ENCODE data around the gene BAHCC1.
A peak's percentile ranks its signal among the peaks of the same experiment; 100 is the strongest.

The BAHCC1 gene

DNA sequence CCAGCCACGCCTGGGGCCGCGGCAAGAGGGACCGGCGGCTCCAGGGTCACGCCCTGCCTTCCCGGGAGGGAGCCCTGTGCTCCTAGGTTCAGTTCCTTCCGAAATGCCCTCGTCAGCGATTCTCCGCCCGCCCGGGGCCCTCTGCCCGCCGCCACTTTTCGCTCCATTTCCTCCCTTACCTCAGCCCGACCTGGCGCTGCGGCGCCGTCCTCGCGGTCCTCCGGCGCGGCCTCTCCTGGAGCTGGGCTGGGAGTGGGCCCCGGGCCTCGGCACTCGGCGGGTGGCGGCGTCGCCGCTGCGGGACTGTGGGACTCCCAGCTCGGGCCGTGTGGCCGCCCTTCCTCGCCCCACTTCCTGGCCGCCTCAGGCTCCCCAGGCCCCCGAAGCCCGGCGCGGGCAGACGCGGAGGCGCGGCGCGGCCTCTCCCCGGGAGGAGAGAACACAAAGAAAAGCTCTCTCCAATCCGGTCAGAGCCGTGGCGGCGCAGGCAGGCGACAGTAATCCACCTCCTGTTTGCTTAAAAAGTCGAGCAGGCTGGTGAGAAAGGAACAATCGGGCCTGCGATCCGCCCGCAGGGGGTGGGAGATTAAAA is 1.6 kb downstream of the BAHCC1 start:
- Histone ChIP-seq H3K4me3 (ENCODE audit: low read length) (peak overlapping the region; percentile 80), H3K4me2 (ENCODE audit: low read length) (peak overlapping the region; percentile 95), H3K4me1 (ENCODE audit: control insufficient read depth, insufficient read depth, low read length) (peaks cover 47% of the 10 kb centered on the region), H3K9me3 (replicated peaks; ENCODE audit: low read length) (no peaks in the 10 kb centered on the region), H3K27me3 (ENCODE audit: control insufficient read depth, insufficient read depth, low read length) (no peaks in the 10 kb centered on the region), H3K36me3 (ENCODE audit: insufficient read depth, low read length) (no peaks in the 10 kb centered on the region), H3K9ac (ENCODE audit: low read depth, low read length) (peak overlapping the region; percentile 93)

GRCh38 chr17:81397314-81398175 is 2.3 kb downstream of the BAHCC1 start:
- no peaks in the 10 kb centered on the region for H3K27me3 ChIP-seq (ENCODE audit: control insufficient read depth, insufficient read depth, low read length)
- H3K36me3 ChIP-seq (ENCODE audit: insufficient read depth, low read length), result no peaks in the 10 kb centered on the region
- peak overlapping the region; percentile 80 for H3K4me3 ChIP-seq (ENCODE audit: low read length)
- peak overlapping the region; percentile 95 for H3K4me2 ChIP-seq (ENCODE audit: low read length)
- H3K9ac ChIP-seq (ENCODE audit: low read depth, low read length), result peak overlapping the region; percentile 93
- peaks cover 47% of the 10 kb centered on the region for H3K4me1 ChIP-seq (ENCODE audit: control insufficient read depth, insufficient read depth, low read length)
- no peaks in the 10 kb centered on the region for H3K9me3 ChIP-seq (replicated peaks; ENCODE audit: low read length)

- Histone ChIP-seq H3K4me1 (ENCODE audit: control insufficient read depth, insufficient read depth, low read length) (peaks cover 46% of the 10 kb centered on the region), H3K27me3 (ENCODE audit: control insufficient read depth, insufficient read depth, low read length) (no peaks in the 10 kb centered on the region), H3K9ac (ENCODE audit: low read depth, low read length) (peak overlapping the region; percentile 93), H3K9me3 (replicated peaks; ENCODE audit: low read length) (no peaks in the 10 kb centered on the region), H3K4me2 (ENCODE audit: low read length) (peak overlapping the region; percentile 95), H3K36me3 (ENCODE audit: insufficient read depth, low read length) (no peaks in the 10 kb centered on the region), H3K4me3 (ENCODE audit: low read length) (peak overlapping the region; percentile 80)
These were observed 3.0 kb downstream of the BAHCC1 start for GRCh38 chr17:81398176-81398831.

DNA sequence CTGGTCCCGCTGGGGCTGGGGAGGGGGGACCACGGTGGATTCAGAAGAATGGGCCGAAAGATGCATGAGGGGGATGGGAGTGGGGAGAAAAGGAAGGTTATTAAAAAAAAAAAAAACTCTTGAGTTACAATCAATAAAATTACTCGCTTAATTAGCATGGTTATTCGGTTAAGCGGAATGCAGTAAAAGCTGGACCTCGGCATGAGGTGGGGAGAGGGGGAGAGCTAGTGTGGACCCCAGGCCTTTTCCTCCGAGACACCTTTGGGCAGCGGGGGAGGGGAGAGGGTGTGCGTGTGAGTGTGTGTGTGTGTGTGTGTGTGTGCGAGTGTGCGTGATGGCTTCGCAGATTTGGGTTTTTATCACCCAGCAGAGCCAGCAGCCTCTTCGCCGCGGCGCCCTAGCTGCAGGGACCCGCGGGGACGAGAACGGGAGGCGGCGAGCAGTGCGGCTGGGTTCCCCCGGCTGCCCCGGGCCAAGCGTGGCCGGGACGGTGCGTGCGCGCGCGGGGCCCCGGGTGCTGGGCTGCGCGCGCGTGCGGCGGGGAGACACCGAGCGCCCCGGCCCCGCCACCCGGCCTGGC is 3.7 kb downstream of the BAHCC1 start:
- peaks cover 51% of the 10 kb centered on the region for H3K4me1 ChIP-seq (ENCODE audit: control insufficient read depth, insufficient read depth, low read length)
- H3K36me3 ChIP-seq (ENCODE audit: insufficient read depth, low read length), result no peaks in the 10 kb centered on the region
- H3K4me3 ChIP-seq (ENCODE audit: low read length), result peak overlapping the region; percentile 80
- H3K9me3 ChIP-seq (replicated peaks; ENCODE audit: low read length), result no peaks in the 10 kb centered on the region
- H3K9ac ChIP-seq (ENCODE audit: low read depth, low read length), result peak overlapping the region; percentile 93
- peak overlapping the region; percentile 95 for H3K4me2 ChIP-seq (ENCODE audit: low read length)
- no peaks in the 10 kb centered on the region for H3K27me3 ChIP-seq (ENCODE audit: control insufficient read depth, insufficient read depth, low read length)

- Histone ChIP-seq H3K36me3 (ENCODE audit: insufficient read depth, low read length) (no peaks in the 10 kb centered on the region), H3K4me2 (ENCODE audit: low read length) (peak overlapping the region; percentile 95), H3K9ac (ENCODE audit: low read depth, low read length) (peak overlapping the region; percentile 93), H3K27me3 (ENCODE audit: control insufficient read depth, insufficient read depth, low read length) (no peaks in the 10 kb centered on the region), H3K9me3 (replicated peaks; ENCODE audit: low read length) (no peaks in the 10 kb centered on the region), H3K4me1 (ENCODE audit: control insufficient read depth, insufficient read depth, low read length) (peaks cover 51% of the 10 kb centered on the region), H3K4me3 (ENCODE audit: low read length) (peak overlapping the region; percentile 80)
These were observed 4.4 kb downstream of the BAHCC1 start for GRCh38 chr17:81399481-81400153.

DNA sequence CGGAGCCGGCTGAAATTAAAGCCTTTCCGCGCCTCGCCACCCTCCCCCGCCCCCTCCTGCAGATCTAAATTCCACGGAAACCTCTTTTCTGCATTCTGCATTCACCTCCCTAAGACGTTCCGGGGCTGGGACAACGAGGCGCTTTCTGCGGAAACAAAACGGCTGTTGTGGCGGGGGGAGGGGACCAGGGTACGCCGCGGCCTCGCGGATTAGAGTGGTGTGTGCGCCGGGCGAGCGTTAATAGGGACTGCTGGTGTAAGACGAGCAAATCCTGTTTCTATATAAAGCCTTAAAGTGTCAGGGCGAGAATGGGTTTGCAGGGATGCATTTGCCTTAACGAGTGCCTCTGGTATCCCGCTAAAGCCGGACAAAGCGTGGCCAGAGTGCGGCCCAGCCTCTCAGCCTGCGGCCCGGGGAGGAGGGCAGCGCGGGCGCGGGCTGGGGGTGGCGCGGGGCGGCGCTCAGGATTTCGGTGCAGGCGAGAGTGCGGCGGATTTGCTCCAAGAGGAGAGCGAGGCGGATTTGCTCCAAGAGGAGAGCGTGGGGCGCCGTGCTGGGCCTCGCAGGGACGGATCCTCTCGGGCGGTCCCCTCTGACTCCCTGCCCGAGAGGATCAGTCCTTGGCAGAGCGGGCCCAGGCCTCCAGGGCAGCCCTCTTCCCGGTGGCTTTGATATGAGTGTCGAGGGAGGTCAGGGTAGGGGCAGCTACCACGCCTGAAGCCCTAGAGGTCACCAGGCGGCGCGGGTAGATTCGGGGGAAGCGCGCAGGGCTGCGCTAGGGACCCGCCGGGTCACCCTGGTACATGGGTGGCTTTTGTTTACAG is 5.1 kb downstream of the BAHCC1 start:
- Histone ChIP-seq H3K27me3 (ENCODE audit: control insufficient read depth, insufficient read depth, low read length) (no peaks in the 10 kb centered on the region), H3K4me1 (ENCODE audit: control insufficient read depth, insufficient read depth, low read length) (peaks cover 55% of the 10 kb centered on the region), H3K9me3 (replicated peaks; ENCODE audit: low read length) (no peaks in the 10 kb centered on the region), H3K4me2 (ENCODE audit: low read length) (peak overlapping the region; percentile 95), H3K36me3 (ENCODE audit: insufficient read depth, low read length) (no peaks in the 10 kb centered on the region), H3K4me3 (ENCODE audit: low read length) (peak overlapping the region; percentile 80), H3K9ac (ENCODE audit: low read depth, low read length) (peak overlapping the region; percentile 93)

- no peaks in the 10 kb centered on the region for H3K27me3 ChIP-seq (ENCODE audit: control insufficient read depth, insufficient read depth, low read length)
- H3K4me3 ChIP-seq (ENCODE audit: low read length), result peak overlapping the region; percentile 80
- H3K4me1 ChIP-seq (ENCODE audit: control insufficient read depth, insufficient read depth, low read length), result peaks cover 63% of the 10 kb centered on the region
- no peaks in the 10 kb centered on the region for H3K36me3 ChIP-seq (ENCODE audit: insufficient read depth, low read length)
- no peaks in the 10 kb centered on the region for H3K9me3 ChIP-seq (replicated peaks; ENCODE audit: low read length)
- H3K9ac ChIP-seq (ENCODE audit: low read depth, low read length), result peak overlapping the region; percentile 93
- peak overlapping the region; percentile 95 for H3K4me2 ChIP-seq (ENCODE audit: low read length)
These were observed 5.9 kb downstream of the BAHCC1 start for GRCh38 chr17:81400996-81401722.

DNA sequence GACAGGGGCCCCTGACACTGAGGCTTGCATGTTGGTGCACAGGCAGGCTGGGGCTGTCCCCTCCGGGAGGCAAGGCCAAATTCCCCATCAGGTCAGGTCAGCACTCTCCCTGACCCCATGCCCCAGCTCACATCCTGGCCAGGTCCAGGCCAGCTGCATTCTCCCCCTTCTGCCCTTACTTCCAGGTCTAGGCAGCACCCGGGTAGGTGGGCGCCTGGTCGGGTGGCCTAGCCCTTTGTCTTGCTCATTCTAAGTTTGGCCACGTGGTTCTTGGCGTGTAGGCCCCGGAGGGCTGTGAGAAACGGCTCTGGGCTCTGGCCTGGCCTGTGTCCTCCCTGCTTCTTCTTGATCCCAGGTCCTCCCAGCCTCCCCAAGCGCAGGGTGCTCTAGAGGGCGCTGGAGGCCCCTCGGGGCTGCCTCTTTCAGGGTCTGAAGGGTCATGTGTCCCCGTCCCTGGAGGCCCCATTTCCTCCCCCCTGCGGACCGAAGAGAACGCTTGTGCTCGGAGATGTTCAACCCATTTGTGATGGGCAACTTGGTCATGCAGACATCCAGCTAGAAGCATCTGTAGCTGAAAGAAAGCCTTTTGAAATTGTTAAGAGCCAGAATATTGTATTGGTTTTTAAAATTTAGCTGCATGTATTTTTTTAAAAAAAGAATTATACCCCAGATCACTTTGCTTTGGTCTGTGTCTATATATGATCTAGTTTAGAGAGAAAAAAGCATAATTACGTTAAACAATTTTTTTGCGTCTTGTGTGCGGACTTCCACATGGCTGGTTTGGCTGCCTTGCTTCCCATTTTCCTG is 6.7 kb downstream of the BAHCC1 start:
- H3K27me3 ChIP-seq (ENCODE audit: control insufficient read depth, insufficient read depth, low read length), result no peaks in the 10 kb centered on the region
- no peaks in the 10 kb centered on the region for H3K36me3 ChIP-seq (ENCODE audit: insufficient read depth, low read length)
- peaks cover 70% of the 10 kb centered on the region for H3K4me1 ChIP-seq (ENCODE audit: control insufficient read depth, insufficient read depth, low read length)
- H3K4me3 ChIP-seq (ENCODE audit: low read length), result peak overlapping the region; percentile 7
- H3K9ac ChIP-seq (ENCODE audit: low read depth, low read length), result peak overlapping the region; percentile 93
- H3K9me3 ChIP-seq (replicated peaks; ENCODE audit: low read length), result no peaks in the 10 kb centered on the region
- H3K4me2 ChIP-seq (ENCODE audit: low read length), result peak overlapping the region; percentile 95

GRCh38 chr17:81402530-81402941 is 7.3 kb downstream of the BAHCC1 start:
- Histone ChIP-seq H3K36me3 (ENCODE audit: insufficient read depth, low read length) (no peaks in the 10 kb centered on the region), H3K27me3 (ENCODE audit: control insufficient read depth, insufficient read depth, low read length) (no peaks in the 10 kb centered on the region), H3K4me3 (ENCODE audit: low read length) (no peak overlapping the region), H3K9me3 (replicated peaks; ENCODE audit: low read length) (no peaks in the 10 kb centered on the region), H3K9ac (ENCODE audit: low read depth, low read length) (peak overlapping the region; percentile 35), H3K4me1 (ENCODE audit: control insufficient read depth, insufficient read depth, low read length) (peaks cover 72% of the 10 kb centered on the region), H3K4me2 (ENCODE audit: low read length) (peak overlapping the region; percentile 30)

All from skeletal muscle satellite cell (primary cell).